Measurements from ENCODE around the gene GPX7.

GPX7 gene

DNA sequence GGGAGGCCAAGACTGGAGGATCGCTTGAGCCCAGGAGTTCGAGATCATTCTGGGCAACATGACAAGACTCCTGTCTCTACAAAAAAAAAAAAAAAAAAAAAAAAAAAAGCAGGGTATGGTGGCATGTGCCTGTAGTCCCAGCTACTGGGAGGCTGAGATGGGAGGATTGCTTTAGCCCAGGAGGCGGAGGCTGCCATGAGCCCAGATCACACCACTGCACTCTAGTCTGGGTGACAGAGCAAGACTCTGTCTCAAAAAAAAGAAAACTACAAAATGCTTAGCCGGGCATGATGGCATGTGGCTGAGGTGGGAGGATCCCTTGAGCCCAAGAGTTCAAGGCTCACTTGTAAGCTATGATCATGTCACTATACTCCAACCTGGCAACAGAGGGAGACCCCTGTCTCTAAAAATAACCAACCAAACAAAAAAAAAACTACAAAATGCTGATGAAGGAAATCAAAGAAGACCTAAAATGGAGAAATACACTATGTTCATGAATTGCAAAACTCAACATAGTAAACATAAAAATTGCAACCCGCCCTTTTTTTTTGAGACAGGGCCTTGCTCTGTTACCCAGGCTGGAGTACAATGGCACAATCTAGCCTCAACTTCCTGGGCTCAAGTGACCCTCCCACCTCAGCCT, 51.2 kb downstream of the GPX7 start:
- Histone ChIP-seq H3K27ac (ENCODE audit: low read length) (no peak overlapping the region), H3K4me3 (ENCODE audit: low read depth in 1 of 2, low read length in 2 of 2) (no peak overlapping the region), H3K4me1 (ENCODE audit: control insufficient read depth in 1 of 2, insufficient read depth in 2 of 2, low read length in 2 of 2) (no peaks in the 10 kb centered on the region), H3K27me3 (ENCODE audit: low read depth, low read length) (no peaks in the 10 kb centered on the region), H3K9me3 (ENCODE audit: control insufficient read depth in 1 of 2, low read length in 2 of 2) (no peaks in the 10 kb centered on the region), H3K36me3 (ENCODE audit: control insufficient read depth in 1 of 2, insufficient read depth in 2 of 2, low read length in 2 of 2) (no peaks in the 10 kb centered on the region)

GRCh38 chr1:52654063-52654462, 51.9 kb downstream of the GPX7 start:
- Histone ChIP-seq H3K36me3 (ENCODE audit: control insufficient read depth in 1 of 2, insufficient read depth in 2 of 2, low read length in 2 of 2) (no peaks in the 10 kb centered on the region), H3K27ac (ENCODE audit: low read length) (no peak overlapping the region), H3K27me3 (ENCODE audit: low read depth, low read length) (no peaks in the 10 kb centered on the region), H3K4me1 (ENCODE audit: control insufficient read depth in 1 of 2, insufficient read depth in 2 of 2, low read length in 2 of 2) (no peaks in the 10 kb centered on the region), H3K9me3 (ENCODE audit: control insufficient read depth in 1 of 2, low read length in 2 of 2) (no peaks in the 10 kb centered on the region), H3K4me3 (ENCODE audit: low read depth in 1 of 2, low read length in 2 of 2) (no peak overlapping the region)

DNA sequence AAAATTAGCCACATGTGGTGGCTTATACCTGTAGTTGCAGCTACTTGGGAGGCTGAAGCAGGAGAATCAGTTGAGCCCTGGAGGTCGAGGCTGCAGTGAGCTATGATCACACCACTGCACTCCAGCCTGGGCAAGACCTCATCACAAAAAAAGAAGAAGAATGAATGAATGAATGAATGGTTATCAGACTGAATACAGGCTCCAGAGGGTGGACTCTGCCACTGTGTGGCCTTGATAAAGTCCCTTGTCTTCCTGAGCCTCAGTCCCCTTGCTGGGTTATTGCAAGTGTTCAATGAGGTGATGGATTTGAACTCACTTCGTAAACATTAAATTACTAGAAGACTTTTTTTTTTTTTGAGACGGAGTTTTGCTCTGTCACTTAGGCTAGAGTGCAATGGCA, 55.5 kb downstream of the GPX7 start:
- Histone ChIP-seq H3K4me3 (ENCODE audit: low read depth in 1 of 2, low read length in 2 of 2) (no peak overlapping the region), H3K27me3 (ENCODE audit: low read depth, low read length) (no peaks in the 10 kb centered on the region), H3K27ac (ENCODE audit: low read length) (no peak overlapping the region), H3K4me1 (ENCODE audit: control insufficient read depth in 1 of 2, insufficient read depth in 2 of 2, low read length in 2 of 2) (no peaks in the 10 kb centered on the region), H3K9me3 (ENCODE audit: control insufficient read depth in 1 of 2, low read length in 2 of 2) (no peaks in the 10 kb centered on the region), H3K36me3 (ENCODE audit: control insufficient read depth in 1 of 2, insufficient read depth in 2 of 2, low read length in 2 of 2) (no peaks in the 10 kb centered on the region)
